Stimulated activated CD8-positive, alpha-beta memory T cell treated with anti-CD3 and anti-CD28 coated beads, Interleukin-15, amount 100 ng/mL, for 48 hours (primary cell): ENCODE measurements around the gene TMEM151A.
"Not testable (repeated sequence)": the region's sequence is repeated elsewhere in the genome, so short reads cannot be mapped to it uniquely, and the experiment has no call there.

Experiments used
- DNase-seq, 2 donors: peaks; one replicate each; pipeline ENCODE4 v3.0.0-alpha.2; 2020; ENCODE audit warnings: low read depth in 2 of 2

The TMEM151A gene

DNA sequence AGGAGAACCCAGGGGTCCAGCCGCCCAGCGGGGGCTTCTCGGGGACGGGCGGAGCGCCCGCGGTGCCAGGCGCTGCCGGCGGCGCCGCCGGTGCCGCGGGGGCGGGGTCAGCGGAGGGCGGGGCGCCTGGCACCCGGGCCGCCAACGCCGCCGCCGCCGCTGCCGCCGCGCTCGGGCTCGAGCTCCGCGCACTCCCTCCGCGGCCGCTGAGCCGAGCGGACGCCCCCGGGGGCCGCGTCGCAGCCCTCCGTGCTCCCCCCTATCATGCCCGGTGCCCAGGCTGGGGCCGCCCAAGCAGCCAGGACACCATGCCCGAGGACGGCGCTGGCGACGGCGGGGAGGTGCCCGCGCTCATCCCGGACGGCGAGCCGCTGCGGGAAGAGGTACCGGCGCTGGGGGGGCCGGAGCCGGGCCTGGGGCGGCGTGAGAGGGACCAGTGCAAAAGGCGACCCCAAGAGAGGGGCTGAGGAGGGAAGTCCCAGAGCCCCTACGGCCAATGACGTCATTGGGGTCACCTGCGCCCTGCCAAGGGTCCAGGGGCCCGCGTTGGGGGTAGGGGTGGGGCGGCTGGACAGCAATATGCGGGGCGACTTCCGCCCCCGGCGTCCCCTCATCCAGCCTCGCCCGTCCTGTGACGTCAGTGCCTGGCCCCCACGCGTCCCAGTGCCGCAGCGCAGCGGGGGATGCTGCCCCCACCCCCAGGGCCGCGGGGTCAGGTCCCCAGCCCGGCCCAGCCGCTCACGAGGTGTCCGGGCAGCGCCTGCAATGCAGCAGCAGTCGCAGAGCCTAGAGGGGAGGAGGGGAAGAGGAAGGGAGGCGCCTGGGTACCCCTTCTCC lies at the start of gene TMEM151A:
TMEM151A (plus strand) TSS at position 189 of the 837 bp plus-strand sequence; CDS start at position 309, 120 bp downstream.
- no peak for DNase-seq

GRCh38 chr11:66242095-66242765 lies 49.5 kb upstream of the TMEM151A start:
- DNase-seq: no peak

DNA sequence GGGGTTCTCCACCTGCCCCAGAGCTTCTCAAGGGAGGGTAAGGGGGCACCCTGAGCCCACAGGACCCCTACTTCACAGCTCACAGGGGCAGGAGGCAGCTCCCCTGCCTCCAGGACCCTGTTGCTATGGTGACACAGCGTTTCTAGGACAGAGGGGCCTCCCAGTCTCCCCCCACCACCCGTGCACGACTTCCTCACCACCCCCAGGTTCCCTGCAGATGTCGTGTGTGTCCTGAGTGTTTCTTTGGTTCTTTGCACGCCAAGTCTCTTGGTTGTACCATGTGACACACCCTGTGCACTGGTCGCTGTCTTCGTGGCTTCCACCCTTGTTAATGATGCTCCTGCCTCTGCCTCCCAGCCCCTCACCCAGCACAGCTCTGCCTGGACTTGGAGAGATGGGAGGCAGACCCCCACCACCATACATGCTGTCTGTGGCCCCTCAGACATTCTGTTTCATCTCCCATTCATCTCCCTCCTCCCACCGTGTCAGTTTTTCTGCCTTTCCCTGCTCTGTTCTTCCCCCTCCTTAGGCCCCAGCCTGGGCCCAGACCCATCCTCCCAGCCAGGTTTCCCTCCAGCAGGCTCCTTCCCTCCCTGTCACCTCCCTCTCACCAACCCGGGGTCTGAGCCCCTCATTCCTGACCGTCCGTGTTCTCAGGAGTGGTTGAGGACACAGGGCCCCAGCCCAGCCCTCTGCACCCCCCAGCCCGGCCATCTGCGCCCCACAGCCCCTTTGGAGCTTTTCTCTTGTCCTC lies 47.7 kb upstream of the TMEM151A start:
- no peak for DNase-seq

GRCh38 chr11:66247295-66247694 lies 44.4 kb upstream of the TMEM151A start:
- DNase-seq: no peak

DNA sequence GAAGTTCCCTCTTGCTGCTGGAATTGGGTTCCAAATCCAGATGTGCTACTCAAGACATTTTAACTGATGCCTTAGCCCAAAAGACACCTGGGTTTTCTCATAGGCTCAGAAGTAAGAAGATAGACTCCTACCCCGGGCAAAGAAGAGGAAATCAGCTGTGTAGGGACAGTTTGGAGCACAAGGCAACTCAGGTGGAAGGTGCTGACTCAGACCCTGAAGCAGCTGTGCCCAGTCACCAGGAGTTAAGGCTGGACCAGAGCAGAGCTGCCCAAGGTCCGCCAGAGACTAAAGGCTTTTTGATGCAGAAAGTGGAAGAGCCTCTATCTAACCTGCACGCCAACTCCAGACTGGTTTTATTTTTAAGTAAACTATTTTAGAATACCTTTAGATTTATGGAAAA lies 43.9 kb upstream of the TMEM151A start:
- DNase-seq: no peak

GRCh38 chr11:66248903-66249302 lies 42.8 kb upstream of the TMEM151A start:
- no peak for DNase-seq

GRCh38 chr11:66251809-66252208 lies 39.9 kb upstream of the TMEM151A start:
- DNase-seq: no peak

DNA sequence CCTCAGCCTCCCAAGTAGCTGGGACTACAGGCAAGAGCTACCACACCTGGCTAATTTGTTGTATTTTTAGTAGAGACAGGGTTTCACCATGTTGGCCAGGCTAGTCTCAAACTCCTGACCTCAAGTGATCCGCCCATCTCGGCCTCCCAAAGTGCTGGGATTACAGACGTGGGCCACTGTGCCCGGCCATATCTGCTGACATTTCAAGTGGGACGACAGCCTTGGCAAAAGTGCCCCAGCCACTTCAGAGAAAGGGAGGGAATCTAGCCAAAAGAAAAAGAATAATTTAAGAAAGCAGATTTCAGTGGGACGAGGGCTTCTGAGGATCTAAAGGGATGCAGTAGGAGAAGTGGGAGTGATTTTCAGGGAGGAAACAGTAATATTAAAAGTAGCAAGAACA lies 38.6 kb upstream of the TMEM151A start:
- not testable (repeated sequence) for DNase-seq

DNA sequence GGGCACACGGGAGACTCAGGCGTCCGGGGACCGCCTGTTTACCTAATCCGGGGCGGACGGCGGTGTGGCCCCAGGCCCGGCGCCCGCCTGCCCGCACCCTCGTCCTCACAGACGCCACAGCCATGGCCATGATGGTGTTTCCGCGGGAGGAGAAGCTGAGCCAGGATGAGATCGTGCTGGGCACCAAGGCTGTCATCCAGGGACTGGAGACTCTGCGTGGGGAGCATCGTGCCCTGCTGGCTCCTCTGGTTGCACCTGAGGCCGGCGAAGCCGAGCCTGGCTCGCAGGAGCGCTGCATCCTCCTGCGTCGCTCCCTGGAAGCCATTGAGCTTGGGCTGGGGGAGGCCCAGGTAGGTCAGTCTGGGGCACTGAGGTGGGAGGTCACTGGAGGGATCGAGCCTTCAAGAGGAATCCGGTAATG lies 33.2 kb upstream of the TMEM151A start:
- DNase-seq: no peak

- DNase-seq: no peak
Observed at GRCh38 chr11:66259225-66259624, 32.5 kb upstream of the TMEM151A start.

DNA sequence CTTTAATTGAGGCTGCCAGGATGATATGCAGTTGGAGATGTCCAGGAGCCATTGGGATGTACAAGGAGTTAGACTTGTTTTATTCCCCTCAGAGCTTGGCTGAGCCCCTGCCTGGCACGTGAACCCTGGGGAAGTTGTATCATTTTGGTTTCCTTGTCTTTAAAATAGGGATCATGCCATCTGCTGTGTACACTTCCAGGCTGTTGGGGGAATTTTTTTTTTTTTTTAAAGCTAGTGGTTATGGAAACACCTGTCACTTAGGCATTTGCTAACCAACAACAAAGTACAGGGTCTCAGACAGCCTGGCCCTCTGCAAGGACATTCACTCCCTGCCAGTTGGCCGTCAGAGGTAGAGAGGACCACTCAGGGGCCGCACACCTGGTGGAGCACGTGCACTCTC lies 31.7 kb upstream of the TMEM151A start:
- no peak for DNase-seq

GRCh38 chr11:66261578-66261977 lies 30.1 kb upstream of the TMEM151A start:
- DNase-seq: no peak

DNA sequence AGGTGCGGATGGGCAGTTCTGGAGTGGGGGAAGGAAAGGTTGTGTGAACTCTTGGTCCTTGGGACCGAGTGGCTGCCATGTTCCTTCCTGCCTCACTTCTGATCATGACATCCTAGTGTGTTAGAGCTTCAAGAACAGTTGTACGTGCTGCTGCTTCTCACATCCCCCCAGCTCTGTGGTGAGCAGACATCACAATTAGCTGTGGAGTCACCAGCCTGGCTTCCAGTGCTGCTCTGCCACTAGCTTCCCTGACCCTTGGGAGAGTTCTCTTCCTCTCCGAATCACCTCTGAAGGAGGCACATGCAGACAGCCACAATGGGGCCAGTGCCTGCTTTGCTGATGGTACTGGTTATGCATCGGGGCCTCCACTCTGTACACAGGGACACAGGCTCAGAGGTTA lies 29.5 kb upstream of the TMEM151A start:
- no peak for DNase-seq

DNA sequence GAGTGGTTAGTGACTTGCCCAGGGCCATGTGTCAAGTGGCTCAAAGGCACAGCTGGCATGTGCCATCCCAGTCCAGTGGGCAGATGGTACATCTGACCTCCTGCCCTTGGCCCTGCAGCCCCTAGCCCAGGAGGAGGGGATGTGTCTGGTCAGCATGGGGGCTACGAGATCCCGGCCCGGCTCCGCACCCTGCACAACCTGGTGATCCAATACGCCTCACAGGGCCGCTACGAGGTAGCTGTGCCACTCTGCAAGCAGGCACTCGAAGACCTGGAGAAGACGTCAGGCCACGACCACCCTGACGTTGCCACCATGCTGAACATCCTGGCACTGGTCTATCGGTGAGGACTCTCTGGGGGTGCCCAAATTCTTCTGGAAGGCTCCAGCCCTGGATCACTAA lies 29.0 kb upstream of the TMEM151A start:
- no peak for DNase-seq

GRCh38 chr11:66263231-66263630 lies 28.5 kb upstream of the TMEM151A start:
- no peak for DNase-seq

DNA sequence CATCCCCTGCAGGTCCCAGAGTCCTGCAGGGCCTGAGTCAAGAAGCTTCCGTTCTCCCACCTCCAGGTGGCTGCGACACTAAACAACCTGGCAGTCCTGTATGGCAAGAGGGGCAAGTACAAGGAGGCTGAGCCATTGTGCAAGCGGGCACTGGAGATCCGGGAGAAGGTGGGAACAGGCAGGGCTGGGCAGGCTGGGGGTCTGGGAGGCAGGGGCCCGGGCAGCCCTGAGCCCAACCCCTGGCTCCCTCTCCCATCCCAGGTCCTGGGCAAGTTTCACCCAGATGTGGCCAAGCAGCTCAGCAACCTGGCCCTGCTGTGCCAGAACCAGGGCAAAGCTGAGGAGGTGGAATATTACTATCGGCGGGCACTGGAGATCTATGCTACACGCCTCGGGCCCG lies 27.9 kb upstream of the TMEM151A start:
- no peak for DNase-seq

GRCh38 chr11:66264383-66264782 lies 27.3 kb upstream of the TMEM151A start:
- DNase-seq: no peak

GRCh38 chr11:66264914-66265313 lies 26.8 kb upstream of the TMEM151A start:
- DNase-seq: no peak

DNA sequence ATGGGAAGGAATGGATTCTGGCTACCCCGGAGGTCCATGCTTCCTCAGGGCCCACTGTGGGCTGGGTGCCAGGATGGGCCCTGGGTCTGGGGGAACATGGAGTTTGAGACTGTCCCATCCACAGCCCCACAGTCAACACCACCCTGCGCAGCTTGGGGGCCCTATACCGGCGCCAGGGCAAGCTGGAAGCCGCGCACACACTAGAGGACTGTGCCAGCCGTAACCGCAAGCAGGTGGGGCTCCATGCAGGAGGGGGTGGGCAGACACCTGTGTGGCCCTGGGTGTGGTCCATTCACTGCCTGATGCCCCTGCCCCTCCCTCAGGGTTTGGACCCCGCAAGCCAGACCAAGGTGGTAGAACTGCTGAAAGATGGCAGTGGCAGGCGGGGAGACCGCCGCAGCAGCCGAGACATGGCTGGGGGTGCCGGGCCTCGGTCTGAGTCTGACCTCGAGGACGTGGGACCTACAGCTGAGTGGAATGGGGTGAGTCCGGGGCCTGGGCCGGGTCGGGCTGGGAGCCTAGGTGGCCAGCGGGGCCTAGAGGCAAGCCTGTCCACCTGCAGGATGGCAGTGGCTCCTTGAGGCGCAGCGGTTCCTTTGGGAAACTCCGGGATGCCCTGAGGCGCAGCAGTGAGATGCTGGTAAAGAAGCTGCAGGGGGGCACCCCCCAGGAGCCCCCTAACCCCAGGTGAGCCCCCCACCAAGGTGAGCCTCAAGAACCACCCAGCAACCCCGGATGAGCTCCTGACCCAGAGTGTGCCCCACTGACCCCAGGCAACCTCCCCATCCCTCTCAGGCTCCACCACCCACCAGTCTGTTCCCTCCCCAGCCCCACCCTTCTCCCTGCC lies 25.9 kb upstream of the TMEM151A start:
- no peak for DNase-seq

DNA sequence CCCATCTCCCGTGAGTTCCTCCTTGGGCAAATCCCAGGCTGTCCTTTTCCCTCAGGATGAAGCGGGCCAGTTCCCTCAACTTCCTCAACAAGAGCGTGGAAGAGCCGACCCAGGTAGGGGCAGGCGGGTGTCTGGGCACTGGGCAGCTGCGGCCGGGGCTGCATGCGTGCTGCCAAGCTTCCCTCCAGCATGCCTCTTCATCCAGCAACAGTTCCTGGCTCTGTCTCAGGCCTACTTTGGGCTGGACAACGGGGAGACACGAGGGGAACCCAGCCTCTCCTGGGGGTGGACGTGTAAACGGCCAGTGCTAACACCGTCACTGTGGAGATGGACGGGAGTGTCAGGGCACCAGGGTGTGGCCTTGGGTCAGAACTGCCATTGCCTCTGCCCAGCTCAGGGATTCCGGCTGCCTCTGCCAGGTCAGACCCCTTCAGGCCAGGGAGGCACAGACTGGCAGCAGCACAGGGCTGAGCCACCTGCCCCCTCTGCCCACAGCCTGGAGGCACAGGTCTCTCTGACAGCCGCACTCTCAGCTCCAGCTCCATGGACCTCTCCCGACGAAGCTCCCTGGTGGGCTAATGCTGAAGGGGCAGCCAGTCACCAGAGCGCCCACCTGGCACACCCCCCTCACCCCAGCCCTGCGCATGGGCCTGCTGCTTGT lies 25.2 kb upstream of the TMEM151A start:
- no peak for DNase-seq

DNA sequence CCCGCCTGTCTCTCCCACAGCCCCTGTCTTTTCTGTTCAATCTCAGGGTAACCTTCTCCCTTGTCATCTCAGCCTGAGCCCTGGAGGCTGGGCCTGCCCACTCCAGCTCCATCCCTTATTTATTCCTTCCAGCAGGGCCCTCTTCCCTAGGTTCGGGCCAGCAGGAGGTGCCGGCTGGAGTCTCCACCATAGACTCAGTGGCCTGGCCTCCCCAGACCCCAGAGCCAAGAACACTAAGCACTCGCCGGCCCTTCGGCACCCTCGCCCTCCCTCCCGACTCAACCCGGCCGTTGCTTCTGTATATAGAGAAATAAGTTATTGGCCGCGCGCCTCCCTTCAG lies 24.7 kb upstream of the TMEM151A start:
- DNase-seq: no peak
